Panc1 (cell line): ENCODE data around the gene CASTOR1. TPM values are rescaled to one million over a fixed set of nuclear protein-coding genes. Genes with fewer than 3 reads are reported as not detected.

Experiments
- ATAC-seq: fragments of 200-7000 bp; cut with Tn5 transposase; 2 replicates; pipeline ENCODE4 v1.9.1; 2020; ENCODE audit warnings: mild to moderate bottlenecking, moderate library complexity
- BruUV-seq: library from RNA; stranded (reverse); fragments of 400-500 nt; replicated peaks from 2 replicates; lab custom pipeline; 2021; lab: Mats Ljungman, UMichigan
- CTCF ChIA-PET: fragments of 300-600 bp; sonication (Branson Sonifier 250); formaldehyde crosslinking; loops from one replicate; lab custom pipeline; 2022; ENCODE audit warnings: antibody characterized with exemption; lab: Charles Lee
- POLR2A ChIA-PET: fragments of 300-600 bp; sonication (Branson Sonifier 250); formaldehyde crosslinking; loops from one replicate; lab custom pipeline; 2022; ENCODE audit warnings: antibody characterized with exemption; lab: Charles Lee
- DNase-seq: peaks from one replicate; pipeline ENCODE4 v3.0.0-alpha.2; 2010; ENCODE audit warnings: low read depth, low spot score
- H3K27ac ChIP-seq: 2 replicates; pipeline ENCODE4 v1.5.1; 2011; ENCODE audit warnings: mild to moderate bottlenecking, low read length, inconsistent platforms
- H3K27me3 ChIP-seq: fragments of 200-500 bp; sonication (Bioruptor generic); 2 replicates; pipeline ENCODE4 v1.6.0; 2014; ENCODE audit warnings: low read length, inconsistent platforms; ENCODE audit not compliant: control insufficient read depth, insufficient read depth
- H3K36me3 ChIP-seq: fragments of 200-500 bp; sonication (Bioruptor generic); 2 replicates; pipeline ENCODE4 v1.5.1; 2014; ENCODE audit warnings: inconsistent platforms, mild to moderate bottlenecking, low read length, moderate library complexity; ENCODE audit not compliant: control insufficient read depth, insufficient read depth
- H3K4me1 ChIP-seq: 2 replicates; pipeline ENCODE4 v1.5.1; 2011; ENCODE audit warnings: inconsistent platforms, mild to moderate bottlenecking, low read length, moderate library complexity; ENCODE audit not compliant: control insufficient read depth, insufficient read depth
- H3K4me3 ChIP-seq, 2 experiments: 2 replicates each; pipeline ENCODE4 v1.5.1; 2011 to 2012; ENCODE audit warnings: low read depth in 2 of 2, low read length in 2 of 2, mild to moderate bottlenecking in 2 of 2, inconsistent platforms in 1 of 2, moderate library complexity in 1 of 2
- H3K9me3 ChIP-seq: fragments of 200-500 bp; sonication (Bioruptor generic); 2 replicates; pipeline ENCODE4 v1.5.1; 2014; ENCODE audit warnings: low read depth, mild to moderate bottlenecking, inconsistent platforms, low read length, moderate library complexity; ENCODE audit not compliant: control insufficient read depth, insufficient read depth
- CTCF ChIP-seq: fragments of 450-650 bp; IDR thresholded peaks from 2 replicates; pipeline ENCODE4 v1.5.1; 2017; ENCODE audit warnings: mild to moderate bottlenecking
- POLR2AphosphoS5 ChIP-seq: IDR thresholded peaks from 2 replicates; pipeline ENCODE4 v1.6.1; 2012; ENCODE audit warnings: mild to moderate bottlenecking, low read depth, low read length, moderate library complexity
- REST ChIP-seq, 2 experiments: IDR thresholded peaks; 2 replicates each; pipeline ENCODE4 v1.6.1; 2011 to 2012; ENCODE audit warnings: low read depth in 2 of 2, control low read depth in 1 of 2, low read length in 1 of 2, mild to moderate bottlenecking in 1 of 2, moderate library complexity in 1 of 2; ENCODE audit not compliant: insufficient read depth in 1 of 2
- SIN3A ChIP-seq: IDR thresholded peaks from 2 replicates; pipeline ENCODE4 v1.6.1; 2012; ENCODE audit warnings: low read depth, mild to moderate bottlenecking, low read length, moderate library complexity, borderline replicate concordance; ENCODE audit not compliant: insufficient read depth
- TCF7L2 ChIP-seq: IDR thresholded peaks from 2 replicates; pipeline ENCODE4 v1.6.1; 2011; ENCODE audit warnings: mild to moderate bottlenecking, low read depth, low read length, inconsistent platforms
- in situ Hi-C: cut with HindIII; loops from 2 replicates; pipeline ENCODE4 v1.10.0; 2016; ENCODE audit warnings: low sequenced_read_pairs, low pct_unique_long_range_greater_than_20kb
- intact Hi-C: fragments of 100-400 bp; cut with micrococcal nuclease; formaldehyde crosslinking; loops from one replicate; pipeline ENCODE4 v1.10.0; 2022; ENCODE audit not compliant: unreplicated experiment
- total RNA-seq: library from RNA; stranded (reverse); gene quantifications from one replicate; pipeline ENCODE4 v1.2.1, GENCODE V29; 2021; ENCODE audit not compliant: unreplicated experiment

Gene CASTOR1
- total RNA-seq, 1 experiment from 2014 or later = 6.7 TPM

- in situ Hi-C loops = no loop called here
- no peaks in the 10 kb centered on the region; the same call in 1 of the 2 replicates for H3K4me1 ChIP-seq
- no peak for ATAC-seq
- intact Hi-C loops = no loop called here
- H3K4me3 ChIP-seq = no peak overlapping the region
- H3K36me3 ChIP-seq = no peaks in the 10 kb centered on the region
- no peak overlapping the region for H3K27ac ChIP-seq
- DNase-seq = no peak
- ChIA-PET POLR2A (no interaction called here), CTCF (no interaction called here)
- H3K9me3 ChIP-seq = no peaks in the 10 kb centered on the region
- TF ChIP-seq CTCF = no peak
- TF ChIP-seq SIN3A = no peak
- no peak for TF ChIP-seq TCF7L2
- no peak for TF ChIP-seq POLR2AphosphoS5
- TF ChIP-seq REST (IDR thresholded peaks at IDR 0.05; ENCODE audit: insufficient read depth in 1 of 2, low read depth in 2 of 2, low read length in 1 of 2) = no peak
- H3K27me3 ChIP-seq = no peaks in the 10 kb centered on the region
- no TSS peak for BruUV-seq
Measured at GRCh38 chr22:30272781-30273601, 16.3 kb downstream of the CASTOR1 start.

- DNase-seq = no peak
- no peaks in the 10 kb centered on the region for H3K9me3 ChIP-seq
- no TSS peak for BruUV-seq
- ChIA-PET CTCF (no interaction called here), POLR2A (no interaction called here)
- no peaks in the 10 kb centered on the region for H3K27me3 ChIP-seq
- intact Hi-C loops = no loop called here
- ATAC-seq = no peak
- TF ChIP-seq POLR2AphosphoS5 (no peak), REST (IDR thresholded peaks at IDR 0.05; ENCODE audit: insufficient read depth in 1 of 2, low read depth in 2 of 2, low read length in 1 of 2) (no peak), SIN3A (no peak), CTCF (no peak), TCF7L2 (no peak)
- H3K27ac ChIP-seq = no peak overlapping the region
- H3K36me3 ChIP-seq = no peaks in the 10 kb centered on the region
- in situ Hi-C loops = no loop called here
- no peak overlapping the region for H3K4me3 ChIP-seq
- no peaks in the 10 kb centered on the region for H3K4me1 ChIP-seq
Measured at GRCh38 chr22:30270832-30271231, 18.5 kb downstream of the CASTOR1 start.
